ENCODE measurements around the gene PLD5. TPM values are rescaled to one million over a fixed set of nuclear protein-coding genes. Genes with fewer than 3 reads are reported as not detected.

The PLD5 gene
- total and polyA plus RNA-seq, 7 donors: 0.15 to 1.5 (median 0.83) TPM; not detected in 2

- Histone ChIP-seq H3K9me3 (no peaks in the 10 kb centered on the region), H3K27ac (no peak overlapping the region), H3K36me3 (no peaks in the 10 kb centered on the region), H3K27me3 (no peaks in the 10 kb centered on the region), H3K4me1 (no peaks in the 10 kb centered on the region), H3K4me3 (no peak overlapping the region)
- intact Hi-C loops (cut with DNase I): no loop called here
- DNase-seq: no peak
- 52 to 68% methylated on average over 5 of the region's 5 CpGs for WGBS, 2 donors
- no peak for TF ChIP-seq POLR2A (IDR thresholded peaks at IDR 0.05)
- TF ChIP-seq POLR2AphosphoS5 (IDR thresholded peaks at IDR 0.05): no peak
- TF ChIP-seq EP300 (IDR thresholded peaks at IDR 0.05): no peak
- no peak for TF ChIP-seq CTCF (IDR thresholded peaks at IDR 0.05)
Measured at GRCh38 chr1:242089911-242090310, 434.6 kb downstream of the PLD5 start.

GRCh38 chr1:242088875-242089274 is 435.6 kb downstream of the PLD5 start:
- TF ChIP-seq POLR2AphosphoS5 (IDR thresholded peaks at IDR 0.05): no peak
- no peak for TF ChIP-seq EP300 (IDR thresholded peaks at IDR 0.05)
- TF ChIP-seq CTCF (IDR thresholded peaks at IDR 0.05): no peak
- TF ChIP-seq POLR2A (IDR thresholded peaks at IDR 0.05): no peak
- Histone ChIP-seq H3K36me3 (no peaks in the 10 kb centered on the region), H3K4me3 (no peak overlapping the region), H3K9me3 (no peaks in the 10 kb centered on the region), H3K4me1 (no peaks in the 10 kb centered on the region), H3K27ac (no peak overlapping the region), H3K27me3 (no peaks in the 10 kb centered on the region)
- intact Hi-C loops (cut with DNase I): no loop called here
- 89% methylated on average over 2 of the region's 2 CpGs for WGBS, 2 donors
- DNase-seq: no peak

- H3K4me1 ChIP-seq: no peaks in the 10 kb centered on the region
- H3K27me3 ChIP-seq: no peaks in the 10 kb centered on the region
- H3K36me3 ChIP-seq: no peaks in the 10 kb centered on the region
- intact Hi-C loops (cut with DNase I): no loop called here
- DNase-seq: no peak
- WGBS, 2 donors: 54 to 55% methylated on average over 1 of the region's 1 CpG
- no peaks in the 10 kb centered on the region for H3K9me3 ChIP-seq
- no peak overlapping the region for H3K4me3 ChIP-seq
- no peak overlapping the region for H3K27ac ChIP-seq
- no peak for TF ChIP-seq POLR2AphosphoS5 (IDR thresholded peaks at IDR 0.05)
- no peak for TF ChIP-seq EP300 (IDR thresholded peaks at IDR 0.05)
- TF ChIP-seq POLR2A (IDR thresholded peaks at IDR 0.05): no peak
- TF ChIP-seq CTCF (IDR thresholded peaks at IDR 0.05): no peak
Measured at GRCh38 chr1:242086706-242087105, 437.8 kb downstream of the PLD5 start.

GRCh38 chr1:242086093-242086492 is 438.4 kb downstream of the PLD5 start:
- no peaks in the 10 kb centered on the region for H3K9me3 ChIP-seq
- intact Hi-C loops (cut with DNase I): no loop called here
- H3K27ac ChIP-seq: no peak overlapping the region
- H3K4me1 ChIP-seq: no peaks in the 10 kb centered on the region
- H3K36me3 ChIP-seq: no peaks in the 10 kb centered on the region
- DNase-seq: no peak
- no peak for TF ChIP-seq CTCF (IDR thresholded peaks at IDR 0.05)
- no peak for TF ChIP-seq POLR2AphosphoS5 (IDR thresholded peaks at IDR 0.05)
- no peak for TF ChIP-seq POLR2A (IDR thresholded peaks at IDR 0.05)
- no peak for TF ChIP-seq EP300 (IDR thresholded peaks at IDR 0.05)
- H3K27me3 ChIP-seq: no peaks in the 10 kb centered on the region
- WGBS, 2 donors: 66% methylated on average over 3 of the region's 3 CpGs
- no peak overlapping the region for H3K4me3 ChIP-seq

- Histone ChIP-seq H3K4me3 (no peak overlapping the region), H3K9me3 (no peaks in the 10 kb centered on the region), H3K36me3 (no peaks in the 10 kb centered on the region), H3K27me3 (no peaks in the 10 kb centered on the region), H3K27ac (no peak overlapping the region), H3K4me1 (no peaks in the 10 kb centered on the region)
- intact Hi-C loops (cut with DNase I): no loop called here
- WGBS, 2 donors: 73 to 85% methylated on average over 2 of the region's 2 CpGs
- DNase-seq: no peak
- TF ChIP-seq CTCF (IDR thresholded peaks at IDR 0.05) (no peak), POLR2A (IDR thresholded peaks at IDR 0.05) (no peak), POLR2AphosphoS5 (IDR thresholded peaks at IDR 0.05) (no peak), EP300 (IDR thresholded peaks at IDR 0.05) (no peak)
Measured at GRCh38 chr1:242083742-242084141, 440.8 kb downstream of the PLD5 start.
